ENCODE data around the gene OGDH. TPM values are rescaled to one million over a fixed set of nuclear protein-coding genes. Genes with fewer than 3 reads are reported as not detected.

The OGDH gene
- total RNA-seq, 1 experiment from 2014 or later = 75.1 TPM

DNA sequence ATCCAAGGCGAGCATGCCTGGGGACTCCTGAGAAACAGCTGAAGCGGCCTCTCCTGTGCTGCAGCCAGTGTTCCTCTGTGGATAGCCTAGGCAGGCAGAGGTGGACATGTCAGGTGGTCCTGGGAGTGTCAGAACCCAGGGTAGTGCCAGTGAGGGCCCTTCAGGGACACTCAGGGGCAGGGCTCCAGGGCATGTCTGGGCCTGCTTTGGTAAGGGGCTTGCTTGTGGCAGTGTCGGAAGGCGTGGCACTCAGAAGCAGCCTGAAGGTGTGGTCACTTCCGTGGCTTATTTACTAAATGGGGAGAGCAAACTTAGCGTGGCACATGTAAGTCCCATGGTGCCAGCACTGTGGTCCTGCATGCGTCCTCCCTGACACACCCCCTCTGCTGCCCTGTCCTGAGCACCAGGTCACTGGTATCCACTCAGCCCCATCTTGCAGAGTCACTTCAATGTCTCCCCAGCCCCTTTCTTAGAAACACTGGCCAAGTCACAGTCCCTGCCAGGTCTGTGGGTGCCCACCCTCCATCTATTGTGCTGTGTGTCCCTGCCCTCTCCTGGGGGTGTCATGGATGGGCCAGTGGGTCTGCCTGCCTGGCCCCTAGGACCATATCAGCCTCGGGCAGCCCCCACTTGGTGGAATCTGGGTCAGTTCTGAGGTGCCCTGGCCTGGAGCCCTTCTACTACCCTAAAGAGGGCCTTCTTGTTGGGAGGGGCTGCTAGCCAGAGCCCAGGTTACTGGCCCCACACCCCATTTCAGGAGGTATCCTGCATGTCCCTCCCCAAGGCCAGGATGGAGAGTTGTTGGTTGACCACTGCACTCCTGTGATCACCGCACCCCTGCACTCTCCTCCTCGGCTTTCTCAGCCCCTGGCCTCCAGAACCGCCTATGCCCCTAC is 148.6 kb downstream of the OGDH start:
- ChIA-PET POLR2A (interaction anchor here (0.6 kb wide), 1 partner anchor 193 kb away, joined by 3 read pairs; no protein-coding TSS in a partner anchor), CTCF (no interaction called here)
- peaks cover 20% of the 10 kb centered on the region for H3K36me3 Mint-ChIP-seq (ENCODE audit: insufficient read depth, unreplicated experiment)
- intact Hi-C loops (cut with micrococcal nuclease) = no loop called here
- DNase-seq (ENCODE audit: unreplicated experiment) = no peak
- no peaks in the 10 kb centered on the region for H3K27me3 Mint-ChIP-seq (ENCODE audit: insufficient read depth, unreplicated experiment)
- peak overlapping the region; percentile 69 for H3K27ac Mint-ChIP-seq (ENCODE audit: low read depth, unreplicated experiment)
- no peaks in the 10 kb centered on the region for H3K9me3 Mint-ChIP-seq (ENCODE audit: unreplicated experiment)
- TF ChIP-seq, protein P1, sequence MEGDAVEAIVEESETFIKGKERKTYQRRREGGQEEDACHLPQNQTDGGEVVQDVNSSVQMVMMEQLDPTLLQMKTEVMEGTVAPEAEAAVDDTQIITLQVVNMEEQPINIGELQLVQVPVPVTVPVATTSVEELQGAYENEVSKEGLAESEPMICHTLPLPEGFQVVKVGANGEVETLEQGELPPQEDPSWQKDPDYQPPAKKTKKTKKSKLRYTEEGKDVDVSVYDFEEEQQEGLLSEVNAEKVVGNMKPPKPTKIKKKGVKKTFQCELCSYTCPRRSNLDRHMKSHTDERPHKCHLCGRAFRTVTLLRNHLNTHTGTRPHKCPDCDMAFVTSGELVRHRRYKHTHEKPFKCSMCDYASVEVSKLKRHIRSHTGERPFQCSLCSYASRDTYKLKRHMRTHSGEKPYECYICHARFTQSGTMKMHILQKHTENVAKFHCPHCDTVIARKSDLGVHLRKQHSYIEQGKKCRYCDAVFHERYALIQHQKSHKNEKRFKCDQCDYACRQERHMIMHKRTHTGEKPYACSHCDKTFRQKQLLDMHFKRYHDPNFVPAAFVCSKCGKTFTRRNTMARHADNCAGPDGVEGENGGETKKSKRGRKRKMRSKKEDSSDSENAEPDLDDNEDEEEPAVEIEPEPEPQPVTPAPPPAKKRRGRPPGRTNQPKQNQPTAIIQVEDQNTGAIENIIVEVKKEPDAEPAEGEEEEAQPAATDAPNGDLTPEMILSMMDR (IDR thresholded peaks at IDR 0.05; ENCODE audit: unreplicated experiment) = no peak
- peaks cover 22% of the 10 kb centered on the region for H3K4me1 Mint-ChIP-seq (ENCODE audit: insufficient read depth, unreplicated experiment)
- H3K4me3 Mint-ChIP-seq (ENCODE audit: unreplicated experiment) = no peak overlapping the region
- BruUV-seq (replicated peaks) = no TSS peak

DNA sequence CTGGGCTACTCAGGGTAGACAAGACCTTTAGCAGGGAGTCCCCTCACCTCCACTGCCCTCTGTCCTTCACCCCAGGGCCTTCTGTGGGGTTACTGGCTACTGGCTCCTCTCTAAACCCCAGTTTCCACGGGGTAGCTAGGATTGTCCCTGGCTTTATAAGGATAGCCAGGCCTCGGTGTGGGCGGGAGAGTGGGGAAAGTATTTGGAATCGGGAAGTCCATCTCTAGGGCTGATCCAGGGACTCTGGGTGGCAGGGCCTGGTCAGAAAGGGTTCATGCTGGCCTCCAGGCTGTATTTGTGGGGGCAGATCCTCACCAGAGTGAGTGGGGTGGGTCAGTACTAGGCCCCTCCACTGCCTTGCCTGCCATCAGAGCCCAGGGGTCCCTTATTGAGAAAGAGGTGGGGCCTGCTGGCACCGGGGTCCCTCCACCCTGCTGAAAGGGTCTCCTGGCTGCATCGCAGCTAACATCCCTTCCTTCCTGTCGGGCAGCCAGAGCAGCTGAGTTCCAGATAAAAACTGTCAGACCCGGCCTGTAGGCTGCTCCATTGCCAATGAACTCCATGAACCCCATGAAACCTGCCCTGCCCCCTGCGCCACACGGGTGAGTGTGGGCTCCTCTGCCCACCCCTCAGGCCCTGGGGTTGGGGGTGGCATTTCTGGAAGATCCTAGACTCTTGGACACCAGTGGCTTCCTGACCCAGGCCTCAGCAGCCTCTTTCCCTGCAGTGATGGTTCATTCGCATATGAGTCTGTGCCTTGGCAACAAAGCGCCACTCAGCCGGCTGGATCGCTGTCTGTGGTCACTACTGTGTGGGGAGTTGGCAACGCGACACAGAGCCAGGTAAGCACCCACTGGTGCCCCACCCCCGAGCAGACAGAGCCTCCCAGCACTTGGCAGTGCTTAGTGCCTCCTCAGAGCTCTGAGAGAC is 149.5 kb downstream of the OGDH start:
- CTCF ChIA-PET = interaction anchor here (0.6 to 0.7 kb wide), 2 partner anchors 10 to 380 kb away, joined by 4 to 5 read pairs; no protein-coding TSS in a partner anchor
- Mint-ChIP-seq H3K4me3 (ENCODE audit: unreplicated experiment) (no peak overlapping the region), H3K27ac (ENCODE audit: low read depth, unreplicated experiment) (peak overlapping the region; percentile 69), H3K4me1 (ENCODE audit: insufficient read depth, unreplicated experiment) (peaks cover 15% of the 10 kb centered on the region), H3K9me3 (ENCODE audit: unreplicated experiment) (no peaks in the 10 kb centered on the region), H3K27me3 (ENCODE audit: insufficient read depth, unreplicated experiment) (no peaks in the 10 kb centered on the region), H3K36me3 (ENCODE audit: insufficient read depth, unreplicated experiment) (peaks cover 29% of the 10 kb centered on the region)
- no TSS peak for BruUV-seq (replicated peaks)
- TF ChIP-seq, protein P1 (IDR thresholded peaks at IDR 0.05; ENCODE audit: unreplicated experiment) = no peak
- POLR2A ChIA-PET = interaction anchor here (0.6 kb wide), 2 partner anchors 121 to 194 kb away, joined by 3 to 4 read pairs; no protein-coding TSS in a partner anchor
- intact Hi-C loops (cut with micrococcal nuclease) = no loop called here
- DNase-seq (ENCODE audit: unreplicated experiment) = no peak

DNA sequence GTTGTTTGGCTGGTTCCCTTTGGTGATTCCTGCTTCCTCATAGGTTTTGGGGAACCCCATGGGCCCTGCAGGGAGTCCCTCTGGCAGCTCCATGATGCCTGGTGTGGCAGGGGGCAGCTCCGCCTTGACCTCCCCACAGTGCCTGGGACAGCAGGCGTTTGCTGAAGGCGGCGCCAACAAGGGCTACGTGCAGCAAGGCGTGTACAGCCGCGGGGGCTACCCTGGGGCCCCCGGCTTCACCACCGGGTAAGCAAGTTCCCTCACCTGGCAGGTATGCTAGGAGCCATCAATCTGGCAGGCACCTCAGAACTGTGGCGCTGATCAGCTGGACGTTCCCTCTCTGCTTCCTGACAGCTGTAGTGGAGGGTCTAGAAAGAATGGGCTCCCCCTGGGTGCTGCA is 150.5 kb downstream of the OGDH start:
- POLR2A ChIA-PET = interaction anchor here (0.9 kb wide), 1 partner anchor 13 kb away, joined by 3 read pairs; no protein-coding TSS in a partner anchor
- Mint-ChIP-seq H3K27ac (ENCODE audit: low read depth, unreplicated experiment) (no peak overlapping the region), H3K9me3 (ENCODE audit: unreplicated experiment) (no peaks in the 10 kb centered on the region), H3K4me3 (ENCODE audit: unreplicated experiment) (no peak overlapping the region), H3K4me1 (ENCODE audit: insufficient read depth, unreplicated experiment) (peaks cover 15% of the 10 kb centered on the region), H3K27me3 (ENCODE audit: insufficient read depth, unreplicated experiment) (no peaks in the 10 kb centered on the region), H3K36me3 (ENCODE audit: insufficient read depth, unreplicated experiment) (peaks cover 34% of the 10 kb centered on the region)
- no TSS peak for BruUV-seq (replicated peaks)
- intact Hi-C loops (cut with micrococcal nuclease) = no loop called here
- CTCF ChIA-PET = interaction anchor here (0.7 kb wide), 1 partner anchor 379 kb away, joined by 4 read pairs; no protein-coding TSS in a partner anchor
- TF ChIP-seq, protein P1 (IDR thresholded peaks at IDR 0.05; ENCODE audit: unreplicated experiment) = no peak
- DNase-seq (ENCODE audit: unreplicated experiment) = no peak
